Activated B cell treated with CpG ODN at 0.5 μM for 24 hours (primary cell): ENCODE measurements around the gene OR2M4. TPM values are rescaled to one million over a fixed set of nuclear protein-coding genes. Genes with fewer than 3 reads are reported as not detected.
"Not testable (repeated sequence)": the region's sequence is repeated elsewhere in the genome, so short reads cannot be mapped to it uniquely, and the experiment has no call there.

Source experiments
- ATAC-seq: fragments of 200-7000 bp; cut with Tn5 transposase; one replicate; pipeline ENCODE4 v1.10.0; 2021; ENCODE audit warnings: low read depth, mild to moderate bottlenecking, moderate library complexity
- CTCF ChIA-PET: fragments of 350-600 bp; sonication (Branson Sonifier 250); formaldehyde crosslinking; loops from one replicate; lab custom pipeline; 2021; ENCODE audit warnings: antibody characterized with exemption; lab: Charles Lee
- POLR2A ChIA-PET: fragments of 350-600 bp; sonication (Branson Sonifier 250); formaldehyde crosslinking; loops from one replicate; lab custom pipeline; 2021; ENCODE audit warnings: antibody characterized with exemption; lab: Charles Lee
- DNase-seq: peaks from one replicate; pipeline ENCODE4 v3.0.0; 2022
- H3K27ac Mint-ChIP-seq: one replicate; pipeline ENCODE4 v1.8.0; 2020; ENCODE audit warnings: mixed read lengths
- H3K27me3 Mint-ChIP-seq: one replicate; pipeline ENCODE4 v1.8.0; 2021; ENCODE audit warnings: mixed read lengths
- H3K36me3 Mint-ChIP-seq: one replicate; pipeline ENCODE4 v1.8.0; 2021; ENCODE audit warnings: low read depth, mixed read lengths
- H3K4me1 Mint-ChIP-seq: one replicate; pipeline ENCODE4 v1.8.0; 2021; ENCODE audit warnings: mixed read lengths
- H3K4me3 Mint-ChIP-seq: one replicate; pipeline ENCODE4 v1.8.0; 2020; ENCODE audit warnings: mild to moderate bottlenecking, mixed read lengths
- H3K9me3 Mint-ChIP-seq: one replicate; pipeline ENCODE4 v1.8.0; 2020; ENCODE audit warnings: mixed read lengths
- intact Hi-C: fragments of 100-400 bp; cut with micrococcal nuclease; formaldehyde crosslinking; loops from one replicate; pipeline ENCODE4 v1.15.1; 2024
- total RNA-seq: library from RNA; stranded (reverse); gene quantifications from 2 replicates; pipeline ENCODE4 v1.2.3, GENCODE V29; 2022
- TF ChIP-seq, protein P1 (sequence below): fragments of 200-600 bp; IDR thresholded peaks from one replicate; pipeline ENCODE4 v1.8.0; 2022; ENCODE audit warnings: antibody characterized with exemption, mild to moderate bottlenecking

Gene OR2M4
- total RNA-seq, 1 donor from 2014 or later: not detected

DNA sequence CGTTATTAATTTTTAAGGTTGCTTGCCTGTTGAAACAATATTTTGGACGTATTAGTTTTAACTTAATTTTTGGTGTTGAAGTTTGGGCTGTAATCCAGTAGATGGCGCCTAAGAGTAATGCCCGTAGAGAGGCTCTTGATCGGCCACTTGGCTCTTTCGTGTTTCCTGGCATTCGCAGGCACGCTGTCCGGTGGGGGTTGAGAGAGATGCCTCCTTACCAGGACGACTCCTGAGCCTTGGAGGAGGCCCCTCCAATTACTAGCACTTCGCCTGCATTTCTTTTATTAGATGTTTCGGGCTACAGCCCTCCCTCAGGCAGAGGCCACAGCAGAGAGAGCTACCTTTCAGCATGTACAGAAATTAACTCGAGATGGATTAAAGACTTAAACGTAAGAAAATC is 12.0 kb downstream of the OR2M4 start:
- POLR2A ChIA-PET: no interaction called here
- H3K27ac Mint-ChIP-seq: no peak overlapping the region
- peaks cover 2% of the 10 kb centered on the region for H3K4me1 Mint-ChIP-seq
- no peaks in the 10 kb centered on the region for H3K36me3 Mint-ChIP-seq
- DNase-seq: no peak
- TF ChIP-seq, protein P1, sequence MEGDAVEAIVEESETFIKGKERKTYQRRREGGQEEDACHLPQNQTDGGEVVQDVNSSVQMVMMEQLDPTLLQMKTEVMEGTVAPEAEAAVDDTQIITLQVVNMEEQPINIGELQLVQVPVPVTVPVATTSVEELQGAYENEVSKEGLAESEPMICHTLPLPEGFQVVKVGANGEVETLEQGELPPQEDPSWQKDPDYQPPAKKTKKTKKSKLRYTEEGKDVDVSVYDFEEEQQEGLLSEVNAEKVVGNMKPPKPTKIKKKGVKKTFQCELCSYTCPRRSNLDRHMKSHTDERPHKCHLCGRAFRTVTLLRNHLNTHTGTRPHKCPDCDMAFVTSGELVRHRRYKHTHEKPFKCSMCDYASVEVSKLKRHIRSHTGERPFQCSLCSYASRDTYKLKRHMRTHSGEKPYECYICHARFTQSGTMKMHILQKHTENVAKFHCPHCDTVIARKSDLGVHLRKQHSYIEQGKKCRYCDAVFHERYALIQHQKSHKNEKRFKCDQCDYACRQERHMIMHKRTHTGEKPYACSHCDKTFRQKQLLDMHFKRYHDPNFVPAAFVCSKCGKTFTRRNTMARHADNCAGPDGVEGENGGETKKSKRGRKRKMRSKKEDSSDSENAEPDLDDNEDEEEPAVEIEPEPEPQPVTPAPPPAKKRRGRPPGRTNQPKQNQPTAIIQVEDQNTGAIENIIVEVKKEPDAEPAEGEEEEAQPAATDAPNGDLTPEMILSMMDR: no peak
- intact Hi-C loops: loop anchor here (1.0 to 5.0 kb wide), 3 partner anchors 379 to 562 kb away; partner anchors contain the start of gene OR14I1
- no peaks in the 10 kb centered on the region for H3K9me3 Mint-ChIP-seq
- peaks cover 12% of the 10 kb centered on the region for H3K27me3 Mint-ChIP-seq
- CTCF ChIA-PET: interaction anchor here (1.1 to 1.6 kb wide), 3 partner anchors 9 to 563 kb away, joined by 5 to 14 read pairs (median 6); no protein-coding TSS in a partner anchor
- no peak overlapping the region for H3K4me3 Mint-ChIP-seq
- ATAC-seq: no peak

DNA sequence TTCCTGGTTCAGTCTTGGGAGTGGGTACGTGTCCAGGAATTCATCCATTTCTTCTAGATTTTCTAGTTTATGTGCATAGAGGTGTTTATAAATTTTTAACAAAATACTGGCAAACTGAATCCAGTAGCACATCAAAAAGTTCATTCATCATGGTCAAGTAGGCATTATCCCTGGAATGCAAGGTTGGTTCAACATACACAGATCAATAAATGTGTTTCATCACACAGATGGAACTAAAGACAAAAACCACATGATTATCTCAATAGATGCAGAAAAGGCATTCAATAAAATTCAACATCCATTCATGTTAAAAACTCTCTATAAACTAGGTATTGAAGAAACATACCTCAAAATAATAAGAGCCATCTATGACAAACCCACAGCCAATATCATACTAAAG is 28.1 kb downstream of the OR2M4 start:
- DNase-seq, POLR2A ChIA-PET, H3K4me1 Mint-ChIP-seq, H3K27me3 Mint-ChIP-seq, H3K27ac Mint-ChIP-seq, H3K36me3 Mint-ChIP-seq, intact Hi-C loops, ATAC-seq, H3K4me3 Mint-ChIP-seq, CTCF ChIA-PET: not testable (repeated sequence)
- peaks cover 20% of the 10 kb centered on the region for H3K9me3 Mint-ChIP-seq

DNA sequence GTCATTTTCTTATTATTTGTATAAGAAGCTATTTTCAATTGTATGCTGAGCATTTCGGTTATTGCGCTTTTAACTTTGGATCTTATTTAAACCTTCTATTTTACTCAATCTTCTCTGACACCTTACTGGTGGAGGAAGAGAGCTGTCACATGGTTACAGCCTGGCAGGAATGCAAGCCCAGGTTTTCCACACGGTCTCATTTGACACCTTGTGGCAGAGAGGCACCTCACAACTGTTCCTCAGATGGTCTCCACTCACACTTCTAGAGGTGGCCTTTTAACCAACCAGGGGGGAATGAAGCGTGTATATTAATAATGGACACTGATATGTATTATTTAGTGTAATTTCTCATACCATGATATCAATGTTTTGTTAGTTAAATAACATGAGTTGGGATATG is 37.0 kb downstream of the OR2M4 start:
- no peak overlapping the region for H3K27ac Mint-ChIP-seq
- no peaks in the 10 kb centered on the region for H3K36me3 Mint-ChIP-seq
- DNase-seq (no peak), ATAC-seq (no peak)
- CTCF ChIA-PET: no interaction called here
- no peaks in the 10 kb centered on the region for H3K4me1 Mint-ChIP-seq
- TF ChIP-seq, protein P1: no peak
- no peak overlapping the region for H3K4me3 Mint-ChIP-seq
- H3K27me3 Mint-ChIP-seq: no peaks in the 10 kb centered on the region
- H3K9me3 Mint-ChIP-seq: peaks cover 3% of the 10 kb centered on the region
- POLR2A ChIA-PET: no interaction called here
- intact Hi-C loops: no loop called here

DNA sequence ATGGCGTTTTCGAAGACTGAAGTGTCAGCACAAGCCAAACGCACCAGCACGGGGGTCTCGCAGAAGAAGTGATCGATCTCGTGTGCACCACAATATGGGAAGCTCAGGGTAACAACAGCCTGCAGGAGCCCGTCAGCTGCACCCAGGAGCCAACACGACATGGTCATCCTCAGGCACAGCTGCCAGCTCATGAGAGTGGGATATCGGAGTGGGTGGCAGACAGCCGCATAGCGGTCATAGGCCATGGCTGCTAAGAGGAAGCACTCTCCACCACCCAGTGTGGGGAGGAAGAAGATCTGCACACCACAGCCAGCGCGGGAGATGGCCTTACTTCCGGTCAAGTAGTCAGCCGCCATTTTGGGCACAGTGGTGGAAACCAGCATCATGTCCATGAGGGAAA is 42.0 kb downstream of the OR2M4 start:
- POLR2A ChIA-PET, intact Hi-C loops, ATAC-seq: not testable (repeated sequence)

DNA sequence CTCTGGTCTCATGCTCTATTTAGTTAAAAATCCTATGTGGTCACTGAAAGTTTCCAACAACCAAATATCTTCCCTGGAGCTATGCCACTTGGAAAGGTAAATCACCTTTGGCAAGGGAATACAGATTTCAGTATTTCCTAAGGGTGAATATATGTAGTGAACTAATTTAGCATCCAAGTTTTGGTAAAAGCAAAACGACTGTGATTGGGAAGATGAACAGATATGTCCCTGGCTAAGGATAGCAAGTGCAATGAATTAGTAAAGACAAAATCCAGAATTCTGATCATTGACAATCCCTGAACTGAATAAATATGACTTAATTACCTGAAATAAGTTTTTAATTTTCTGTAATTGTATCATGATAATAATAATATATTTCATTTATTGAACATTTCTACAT is 46.7 kb downstream of the OR2M4 start, which contains the start of gene OR2T33:
Gene OR2T33 (minus strand): TSS at position 101 of the 400 bp plus-strand sequence. CDS start 4,162 bp downstream, outside the sequence.
- ATAC-seq: no peak
- intact Hi-C loops: no loop called here
- no peaks in the 10 kb centered on the region for H3K27me3 Mint-ChIP-seq
- H3K4me1 Mint-ChIP-seq: no peaks in the 10 kb centered on the region
- H3K36me3 Mint-ChIP-seq: no peaks in the 10 kb centered on the region
- CTCF ChIA-PET: no interaction called here
- DNase-seq: no peak
- H3K4me3 Mint-ChIP-seq: no peak within 1 kb of the TSS
- no peak within 1 kb of the TSS for H3K27ac Mint-ChIP-seq
- TF ChIP-seq, protein P1: no peak
- H3K9me3 Mint-ChIP-seq: peaks cover 3% of the 10 kb centered on the region
- POLR2A ChIA-PET: no interaction called here

More for the DNA sequence above, 42.0 kb downstream of the OR2M4 start:
- H3K9me3 Mint-ChIP-seq, H3K27me3 Mint-ChIP-seq, H3K4me1 Mint-ChIP-seq, H3K36me3 Mint-ChIP-seq, CTCF ChIA-PET, DNase-seq, H3K4me3 Mint-ChIP-seq, H3K27ac Mint-ChIP-seq: not testable (repeated sequence)

DNA sequence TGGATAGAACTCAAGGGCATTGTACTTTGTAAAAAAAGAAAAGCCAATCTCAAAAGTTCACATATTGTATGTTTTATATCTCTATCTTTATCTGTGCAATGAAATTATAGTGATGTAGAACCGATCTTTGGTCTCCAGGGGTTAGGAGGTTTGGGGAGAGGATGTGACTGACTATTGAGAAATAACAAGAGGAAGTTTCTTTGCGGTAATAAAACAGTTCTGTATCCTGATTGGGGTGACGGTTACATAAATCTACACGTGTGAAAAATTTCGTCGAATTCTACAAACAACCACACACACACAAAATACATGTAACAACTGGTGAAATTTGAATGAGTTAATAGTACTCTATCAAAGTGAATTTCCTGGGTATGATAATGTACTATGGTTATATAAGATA is 57.2 kb downstream of the OR2M4 start:
- Mint-ChIP-seq H3K27ac (no peak overlapping the region), H3K27me3 (no peaks in the 10 kb centered on the region), H3K36me3 (no peaks in the 10 kb centered on the region), H3K9me3 (no peaks in the 10 kb centered on the region), H3K4me3 (no peak overlapping the region), H3K4me1 (peaks cover 4% of the 10 kb centered on the region)
- TF ChIP-seq, protein P1: no peak
- ATAC-seq: no peak
- CTCF ChIA-PET: no interaction called here
- POLR2A ChIA-PET: no interaction called here
- DNase-seq: no peak
- intact Hi-C loops: no loop called here

Other genes with a start within 250 kb of the OR2M4 start
- gene OR2L5, start 217.8 kb upstream of the OR2M4 start, total RNA-seq: 0.07 TPM in 1 of 2 replicates, not detected in the other
- gene OR2L2, start 201.3 kb upstream of the OR2M4 start, total RNA-seq: 0.18 TPM in 1 of 2 replicates, not detected in the other
- gene OR2L3, start 184.6 kb upstream of the OR2M4 start, total RNA-seq: not detected in 2 replicates
- not detected in 2 replicates for gene OR2L13, start 136.2 kb upstream of the OR2M4 start, total RNA-seq
- not detected in 2 replicates for gene OR2M5, start 86.3 kb upstream of the OR2M4 start, total RNA-seq
- gene OR2M2, start 56.6 kb upstream of the OR2M4 start, total RNA-seq: not detected in 2 replicates
- not detected in 2 replicates for gene OR2M3, start 34.2 kb upstream of the OR2M4 start, total RNA-seq
- not detected in 2 replicates for gene OR2T33, start 46.6 kb downstream of the OR2M4 start, total RNA-seq
- not detected in 2 replicates for gene OR2T12, start 72.0 kb downstream of the OR2M4 start, total RNA-seq
- gene OR2M7, start 93.2 kb downstream of the OR2M4 start, total RNA-seq: not detected in 2 replicates
- not detected in 2 replicates for gene OR14C36, start 117.4 kb downstream of the OR2M4 start, total RNA-seq
- gene OR2T4, start 130.2 kb downstream of the OR2M4 start, total RNA-seq: not detected in 2 replicates
- gene OR2T6, start 144.3 kb downstream of the OR2M4 start, total RNA-seq: not detected in 2 replicates
- not detected in 2 replicates for gene OR2T1, start 171.6 kb downstream of the OR2M4 start, total RNA-seq
- 3.2 and 4.1 TPM in 2 replicates for gene OR2T2, start 214.2 kb downstream of the OR2M4 start, total RNA-seq
- 1.00 and 1.5 TPM in 2 replicates for gene OR2T3, start 241.9 kb downstream of the OR2M4 start, total RNA-seq